ENCODE measurements around the gene OGFOD3. TPM values are rescaled to one million over a fixed set of nuclear protein-coding genes. Genes with fewer than 3 reads are reported as not detected.
A peak's percentile ranks its signal among the peaks of the same experiment; 100 is the strongest.

OGFOD3 gene
- total and polyA plus RNA-seq, 9 of the 15 experiments (the other 6 are each of a cell fraction or from before 2014, with no cell fraction given), result 0.69 to 44.7 (median 18.9) TPM

GRCh38 chr17:82350182-82351030 lies 68.0 kb downstream of the OGFOD3 start (continued):
- TF ChIP-seq, protein P1, sequence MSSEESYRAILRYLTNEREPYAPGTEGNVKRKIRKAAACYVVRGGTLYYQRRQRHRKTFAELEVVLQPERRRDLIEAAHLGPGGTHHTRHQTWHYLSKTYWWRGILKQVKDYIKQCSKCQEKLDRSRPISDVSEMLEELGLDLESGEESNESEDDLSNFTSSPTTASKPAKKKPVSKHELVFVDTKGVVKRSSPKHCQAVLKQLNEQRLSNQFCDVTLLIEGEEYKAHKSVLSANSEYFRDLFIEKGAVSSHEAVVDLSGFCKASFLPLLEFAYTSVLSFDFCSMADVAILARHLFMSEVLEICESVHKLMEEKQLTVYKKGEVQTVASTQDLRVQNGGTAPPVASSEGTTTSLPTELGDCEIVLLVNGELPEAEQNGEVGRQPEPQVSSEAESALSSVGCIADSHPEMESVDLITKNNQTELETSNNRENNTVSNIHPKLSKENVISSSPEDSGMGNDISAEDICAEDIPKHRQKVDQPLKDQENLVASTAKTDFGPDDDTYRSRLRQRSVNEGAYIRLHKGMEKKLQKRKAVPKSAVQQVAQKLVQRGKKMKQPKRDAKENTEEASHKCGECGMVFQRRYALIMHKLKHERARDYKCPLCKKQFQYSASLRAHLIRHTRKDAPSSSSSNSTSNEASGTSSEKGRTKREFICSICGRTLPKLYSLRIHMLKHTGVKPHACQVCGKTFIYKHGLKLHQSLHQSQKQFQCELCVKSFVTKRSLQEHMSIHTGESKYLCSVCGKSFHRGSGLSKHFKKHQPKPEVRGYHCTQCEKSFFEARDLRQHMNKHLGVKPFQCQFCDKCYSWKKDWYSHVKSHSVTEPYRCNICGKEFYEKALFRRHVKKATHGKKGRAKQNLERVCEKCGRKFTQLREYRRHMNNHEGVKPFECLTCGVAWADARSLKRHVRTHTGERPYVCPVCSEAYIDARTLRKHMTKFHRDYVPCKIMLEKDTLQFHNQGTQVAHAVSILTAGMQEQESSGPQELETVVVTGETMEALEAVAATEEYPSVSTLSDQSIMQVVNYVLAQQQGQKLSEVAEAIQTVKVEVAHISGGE (CRISPR knock-in tag; IDR thresholded peaks at IDR 0.05), result peak in 1 of 3 experiments; percentile 25; a peak in 1 of 6 replicates
- TF ChIP-seq SMC3 (conservative IDR thresholded peaks at IDR 0.05; ENCODE audit: insufficient read depth, low read depth, low read length) (peak; percentile 32; the same call in 1 of the 2 replicates), BCOR (IDR thresholded peaks at IDR 0.05) (peak; percentile 58), ARID1B (IDR thresholded peaks at IDR 0.05) (0 out of 2 replicates have a peak, but pooled peaks have one; percentile 16), HDGF (IDR thresholded peaks at IDR 0.05) (0 out of 2 replicates have a peak, but pooled peaks have one; percentile 70), LEF1 (IDR thresholded peaks at IDR 0.05) (no peak)
- TF ChIP-seq, protein P2, sequence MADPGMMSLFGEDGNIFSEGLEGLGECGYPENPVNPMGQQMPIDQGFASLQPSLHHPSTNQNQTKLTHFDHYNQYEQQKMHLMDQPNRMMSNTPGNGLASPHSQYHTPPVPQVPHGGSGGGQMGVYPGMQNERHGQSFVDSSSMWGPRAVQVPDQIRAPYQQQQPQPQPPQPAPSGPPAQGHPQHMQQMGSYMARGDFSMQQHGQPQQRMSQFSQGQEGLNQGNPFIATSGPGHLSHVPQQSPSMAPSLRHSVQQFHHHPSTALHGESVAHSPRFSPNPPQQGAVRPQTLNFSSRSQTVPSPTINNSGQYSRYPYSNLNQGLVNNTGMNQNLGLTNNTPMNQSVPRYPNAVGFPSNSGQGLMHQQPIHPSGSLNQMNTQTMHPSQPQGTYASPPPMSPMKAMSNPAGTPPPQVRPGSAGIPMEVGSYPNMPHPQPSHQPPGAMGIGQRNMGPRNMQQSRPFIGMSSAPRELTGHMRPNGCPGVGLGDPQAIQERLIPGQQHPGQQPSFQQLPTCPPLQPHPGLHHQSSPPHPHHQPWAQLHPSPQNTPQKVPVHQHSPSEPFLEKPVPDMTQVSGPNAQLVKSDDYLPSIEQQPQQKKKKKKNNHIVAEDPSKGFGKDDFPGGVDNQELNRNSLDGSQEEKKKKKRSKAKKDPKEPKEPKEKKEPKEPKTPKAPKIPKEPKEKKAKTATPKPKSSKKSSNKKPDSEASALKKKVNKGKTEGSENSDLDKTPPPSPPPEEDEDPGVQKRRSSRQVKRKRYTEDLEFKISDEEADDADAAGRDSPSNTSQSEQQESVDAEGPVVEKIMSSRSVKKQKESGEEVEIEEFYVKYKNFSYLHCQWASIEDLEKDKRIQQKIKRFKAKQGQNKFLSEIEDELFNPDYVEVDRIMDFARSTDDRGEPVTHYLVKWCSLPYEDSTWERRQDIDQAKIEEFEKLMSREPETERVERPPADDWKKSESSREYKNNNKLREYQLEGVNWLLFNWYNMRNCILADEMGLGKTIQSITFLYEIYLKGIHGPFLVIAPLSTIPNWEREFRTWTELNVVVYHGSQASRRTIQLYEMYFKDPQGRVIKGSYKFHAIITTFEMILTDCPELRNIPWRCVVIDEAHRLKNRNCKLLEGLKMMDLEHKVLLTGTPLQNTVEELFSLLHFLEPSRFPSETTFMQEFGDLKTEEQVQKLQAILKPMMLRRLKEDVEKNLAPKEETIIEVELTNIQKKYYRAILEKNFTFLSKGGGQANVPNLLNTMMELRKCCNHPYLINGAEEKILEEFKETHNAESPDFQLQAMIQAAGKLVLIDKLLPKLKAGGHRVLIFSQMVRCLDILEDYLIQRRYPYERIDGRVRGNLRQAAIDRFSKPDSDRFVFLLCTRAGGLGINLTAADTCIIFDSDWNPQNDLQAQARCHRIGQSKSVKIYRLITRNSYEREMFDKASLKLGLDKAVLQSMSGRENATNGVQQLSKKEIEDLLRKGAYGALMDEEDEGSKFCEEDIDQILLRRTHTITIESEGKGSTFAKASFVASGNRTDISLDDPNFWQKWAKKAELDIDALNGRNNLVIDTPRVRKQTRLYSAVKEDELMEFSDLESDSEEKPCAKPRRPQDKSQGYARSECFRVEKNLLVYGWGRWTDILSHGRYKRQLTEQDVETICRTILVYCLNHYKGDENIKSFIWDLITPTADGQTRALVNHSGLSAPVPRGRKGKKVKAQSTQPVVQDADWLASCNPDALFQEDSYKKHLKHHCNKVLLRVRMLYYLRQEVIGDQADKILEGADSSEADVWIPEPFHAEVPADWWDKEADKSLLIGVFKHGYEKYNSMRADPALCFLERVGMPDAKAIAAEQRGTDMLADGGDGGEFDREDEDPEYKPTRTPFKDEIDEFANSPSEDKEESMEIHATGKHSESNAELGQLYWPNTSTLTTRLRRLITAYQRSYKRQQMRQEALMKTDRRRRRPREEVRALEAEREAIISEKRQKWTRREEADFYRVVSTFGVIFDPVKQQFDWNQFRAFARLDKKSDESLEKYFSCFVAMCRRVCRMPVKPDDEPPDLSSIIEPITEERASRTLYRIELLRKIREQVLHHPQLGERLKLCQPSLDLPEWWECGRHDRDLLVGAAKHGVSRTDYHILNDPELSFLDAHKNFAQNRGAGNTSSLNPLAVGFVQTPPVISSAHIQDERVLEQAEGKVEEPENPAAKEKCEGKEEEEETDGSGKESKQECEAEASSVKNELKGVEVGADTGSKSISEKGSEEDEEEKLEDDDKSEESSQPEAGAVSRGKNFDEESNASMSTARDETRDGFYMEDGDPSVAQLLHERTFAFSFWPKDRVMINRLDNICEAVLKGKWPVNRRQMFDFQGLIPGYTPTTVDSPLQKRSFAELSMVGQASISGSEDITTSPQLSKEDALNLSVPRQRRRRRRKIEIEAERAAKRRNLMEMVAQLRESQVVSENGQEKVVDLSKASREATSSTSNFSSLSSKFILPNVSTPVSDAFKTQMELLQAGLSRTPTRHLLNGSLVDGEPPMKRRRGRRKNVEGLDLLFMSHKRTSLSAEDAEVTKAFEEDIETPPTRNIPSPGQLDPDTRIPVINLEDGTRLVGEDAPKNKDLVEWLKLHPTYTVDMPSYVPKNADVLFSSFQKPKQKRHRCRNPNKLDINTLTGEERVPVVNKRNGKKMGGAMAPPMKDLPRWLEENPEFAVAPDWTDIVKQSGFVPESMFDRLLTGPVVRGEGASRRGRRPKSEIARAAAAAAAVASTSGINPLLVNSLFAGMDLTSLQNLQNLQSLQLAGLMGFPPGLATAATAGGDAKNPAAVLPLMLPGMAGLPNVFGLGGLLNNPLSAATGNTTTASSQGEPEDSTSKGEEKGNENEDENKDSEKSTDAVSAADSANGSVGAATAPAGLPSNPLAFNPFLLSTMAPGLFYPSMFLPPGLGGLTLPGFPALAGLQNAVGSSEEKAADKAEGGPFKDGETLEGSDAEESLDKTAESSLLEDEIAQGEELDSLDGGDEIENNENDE (IDR thresholded peaks at IDR 0.05; ENCODE audit: low read depth, low read length), result no peak
- TF ChIP-seq, protein P3, sequence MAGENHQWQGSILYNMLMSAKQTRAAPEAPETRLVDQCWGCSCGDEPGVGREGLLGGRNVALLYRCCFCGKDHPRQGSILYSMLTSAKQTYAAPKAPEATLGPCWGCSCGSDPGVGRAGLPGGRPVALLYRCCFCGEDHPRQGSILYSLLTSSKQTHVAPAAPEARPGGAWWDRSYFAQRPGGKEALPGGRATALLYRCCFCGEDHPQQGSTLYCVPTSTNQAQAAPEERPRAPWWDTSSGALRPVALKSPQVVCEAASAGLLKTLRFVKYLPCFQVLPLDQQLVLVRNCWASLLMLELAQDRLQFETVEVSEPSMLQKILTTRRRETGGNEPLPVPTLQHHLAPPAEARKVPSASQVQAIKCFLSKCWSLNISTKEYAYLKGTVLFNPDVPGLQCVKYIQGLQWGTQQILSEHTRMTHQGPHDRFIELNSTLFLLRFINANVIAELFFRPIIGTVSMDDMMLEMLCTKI (IDR thresholded peaks at IDR 0.05; ENCODE audit: partially characterized antibody), result no peak
